H9 (cell line): ENCODE results near the gene OR2F2. TPM values are rescaled to one million over a fixed set of nuclear protein-coding genes. Genes with fewer than 3 reads are reported as not detected.

Experiments
- DNase-seq: peaks from one replicate; pipeline ENCODE4 v3.0.0-alpha.2; 2017
- H2AFZ ChIP-seq: one replicate; pipeline ENCODE4 v1.6.1; 2013; ENCODE audit warnings: mild to moderate bottlenecking, low read length, control low read depth, moderate library complexity
- H2AK5ac ChIP-seq: 2 replicates; pipeline ENCODE4 v1.6.1; 2013; ENCODE audit warnings: low read length, control low read depth, mixed read lengths; ENCODE audit not compliant: insufficient read length
- H2BK120ac ChIP-seq: one replicate; pipeline ENCODE4 v1.6.1; 2013; ENCODE audit warnings: low read depth, mild to moderate bottlenecking, low read length, control low read depth, inconsistent platforms; ENCODE audit not compliant: poor library complexity, severe bottlenecking
- H2BK12ac ChIP-seq: 2 replicates; pipeline ENCODE4 v1.6.1; 2013; ENCODE audit warnings: low read length, control low read depth, mixed read lengths, low read depth; ENCODE audit not compliant: insufficient read length
- H2BK15ac ChIP-seq: 2 replicates; pipeline ENCODE4 v1.6.1; 2013; ENCODE audit warnings: low read depth, low read length, control low read depth
- H2BK20ac ChIP-seq: one replicate; pipeline ENCODE4 v1.6.1; 2013; ENCODE audit warnings: low read depth, mild to moderate bottlenecking, low read length, control low read depth, inconsistent platforms; ENCODE audit not compliant: poor library complexity, severe bottlenecking
- H2BK5ac ChIP-seq: 2 replicates; pipeline ENCODE4 v1.6.1; 2013; ENCODE audit warnings: low read length, control low read depth, mixed read lengths; ENCODE audit not compliant: insufficient read length
- H3K14ac ChIP-seq: 2 replicates; pipeline ENCODE4 v1.6.1; 2013; ENCODE audit warnings: low read length, control low read depth; ENCODE audit not compliant: insufficient read depth
- H3K18ac ChIP-seq: 2 replicates; pipeline ENCODE4 v1.6.1; 2013; ENCODE audit warnings: low read depth, mild to moderate bottlenecking, mixed read lengths, low read length, control low read depth; ENCODE audit not compliant: insufficient read length
- H3K23ac ChIP-seq: 2 replicates; pipeline ENCODE4 v1.6.1; 2013; ENCODE audit warnings: low read length, control low read depth, mixed read lengths, low read depth; ENCODE audit not compliant: insufficient read length
- H3K23me2 ChIP-seq: 2 replicates; pipeline ENCODE4 v1.6.1; 2013; ENCODE audit warnings: low read depth, mild to moderate bottlenecking, mixed read lengths, low read length, control low read depth; ENCODE audit not compliant: insufficient read length, poor library complexity, severe bottlenecking
- H3K27ac ChIP-seq: 2 replicates; pipeline ENCODE4 v1.5.1; 2013; ENCODE audit warnings: low read length, control low read depth, mixed read lengths, low read depth; ENCODE audit not compliant: insufficient read length
- H3K27me3 ChIP-seq: 2 replicates; pipeline ENCODE4 v1.6.1; 2013; ENCODE audit warnings: low read length, control low read depth, inconsistent platforms; ENCODE audit not compliant: insufficient read depth
- H3K4ac ChIP-seq: 2 replicates; pipeline ENCODE4 v1.6.1; 2013; ENCODE audit warnings: low read depth, mild to moderate bottlenecking, control low read depth, inconsistent platforms, low read length, moderate library complexity
- H3K4me1 ChIP-seq: 2 replicates; pipeline ENCODE4 v1.6.1; 2013; ENCODE audit warnings: low read length, control low read depth, inconsistent platforms; ENCODE audit not compliant: insufficient read depth
- H3K4me2 ChIP-seq: 2 replicates; pipeline ENCODE4 v1.6.1; 2013; ENCODE audit warnings: low read length, control low read depth, mixed read lengths; ENCODE audit not compliant: insufficient read length, insufficient read depth
- H3K56ac ChIP-seq: 2 replicates; pipeline ENCODE4 v1.6.1; 2013; ENCODE audit warnings: low read depth, mild to moderate bottlenecking, mixed read lengths, low read length, control low read depth; ENCODE audit not compliant: insufficient read length
- H3K79me1 ChIP-seq: 2 replicates; pipeline ENCODE4 v1.6.1; 2013; ENCODE audit warnings: low read depth, mild to moderate bottlenecking, moderate library complexity, low read length, control low read depth, inconsistent platforms; ENCODE audit not compliant: insufficient read depth, poor library complexity, severe bottlenecking
- H3K79me2 ChIP-seq: 2 replicates; pipeline ENCODE4 v1.6.1; 2013; ENCODE audit warnings: low read length, control low read depth, inconsistent platforms; ENCODE audit not compliant: insufficient read depth
- H3K9ac ChIP-seq: 2 replicates; pipeline ENCODE4 v1.6.1; 2013; ENCODE audit warnings: low read length, control low read depth, mixed read lengths; ENCODE audit not compliant: insufficient read length; ENCODE audit errors: extremely low read depth
- H3K9me3 ChIP-seq: one replicate; pipeline ENCODE4 v1.6.1; 2013; ENCODE audit warnings: low read depth, low read length, inconsistent platforms; ENCODE audit not compliant: control insufficient read depth
- H3T11ph ChIP-seq: one replicate; pipeline ENCODE4 v1.6.1; 2013; ENCODE audit warnings: mild to moderate bottlenecking, low read length, control low read depth, inconsistent platforms
- H4K20me1 ChIP-seq: one replicate; pipeline ENCODE4 v1.6.1; 2013; ENCODE audit not compliant: control insufficient read depth, insufficient read length, insufficient read depth
- H4K5ac ChIP-seq: 2 replicates; pipeline ENCODE4 v1.6.1; 2013; ENCODE audit warnings: low read depth, mild to moderate bottlenecking, mixed read lengths, low read length, control low read depth; ENCODE audit not compliant: insufficient read length
- H4K8ac ChIP-seq: replicated peaks from 2 replicates; pipeline ENCODE4 v1.6.1; 2013; ENCODE audit warnings: low read length, control low read depth, mixed read lengths, low read depth; ENCODE audit not compliant: insufficient read length
- H4K91ac ChIP-seq: 2 replicates; pipeline ENCODE4 v1.6.1; 2013; ENCODE audit warnings: low read depth, mild to moderate bottlenecking, moderate library complexity, mixed read lengths, low read length, control low read depth; ENCODE audit not compliant: insufficient read length
- H3K27ac Mint-ChIP-seq, 3 experiments: 2 replicates in 2 of 3; 3 replicates in 1 of 3; pipeline ENCODE4 v1.8.0; 2020 to 2021; ENCODE audit warnings: mixed read lengths in 3 of 3, mild to moderate bottlenecking in 1 of 3, moderate library complexity in 1 of 3
- H3K27me3 Mint-ChIP-seq: 2 replicates; pipeline ENCODE4 v1.8.0; 2021; ENCODE audit warnings: low read depth, mild to moderate bottlenecking, moderate library complexity, mixed read lengths
- H3K36me3 Mint-ChIP-seq, 3 experiments: 2 replicates in 2 of 3; 3 replicates in 1 of 3; pipeline ENCODE4 v1.8.0; 2020 to 2021; ENCODE audit warnings: low read depth in 3 of 3, mixed read lengths in 3 of 3; ENCODE audit not compliant: insufficient read depth in 1 of 3
- H3K4me1 Mint-ChIP-seq, 2 experiments: 2 replicates each; pipeline ENCODE4 v1.8.0; 2020; ENCODE audit warnings: mixed read lengths in 2 of 2
- H3K4me3 Mint-ChIP-seq, 2 experiments: 2 replicates in 1 of 2; 3 replicates in 1 of 2; pipeline ENCODE4 v1.8.0; 2020 to 2021; ENCODE audit warnings: mild to moderate bottlenecking in 2 of 2, mixed read lengths in 2 of 2, moderate library complexity in 1 of 2
- H3K9me3 Mint-ChIP-seq, 2 experiments: 2 replicates in 1 of 2; 3 replicates in 1 of 2; pipeline ENCODE4 v1.8.0; 2020; ENCODE audit warnings: mild to moderate bottlenecking in 2 of 2, mixed read lengths in 2 of 2, moderate library complexity in 1 of 2
- CTCF ChIP-seq: fragments of 200-600 bp; sonication (generic); conservative IDR thresholded peaks from 3 replicates; pipeline ENCODE4 v1.8.0; 2021; ENCODE audit warnings: antibody characterized with exemption, mild to moderate bottlenecking
- WGBS: extraction: QIAGEN DNeasy Blood & Tissue Kit; methylation state at CpG from one replicate; pipeline ENCODE4 v1.1.7; 2013; ENCODE audit warnings: missing lambda C conversion rate, low lambda C conversion rate, mixed read lengths; ENCODE audit not compliant: insufficient read length; ENCODE audit errors: extremely low coverage; 5-methylcytosine and 5-hydroxymethylcytosine counted together
- total RNA-seq: library from RNA; stranded (reverse); gene quantifications from 2 replicates; pipeline ENCODE4 v1.2.1, GENCODE V29; 2021

OR2F2 gene
- total RNA-seq, 1 experiment from 2014 or later: not detected

GRCh38 chr7:143979359-143979758, 44.3 kb downstream of the OR2F2 start:
- H3K56ac ChIP-seq: no peak overlapping the region
- H2BK15ac ChIP-seq: no peak overlapping the region
- no peak overlapping the region for H3K4ac ChIP-seq
- H2BK20ac ChIP-seq: no peak overlapping the region
- no peak overlapping the region for H2BK12ac ChIP-seq
- H4K5ac ChIP-seq: no peak overlapping the region
- H4K20me1 ChIP-seq: no peaks in the 10 kb centered on the region
- H4K91ac ChIP-seq: no peak overlapping the region
- no peak overlapping the region for H3K27ac ChIP-seq
- H3K14ac ChIP-seq: no peak overlapping the region
- no peaks in the 10 kb centered on the region for H3K4me1 ChIP-seq
- WGBS: no CpG with 5 or more reads among the region's 1 CpG
- H3K27me3 ChIP-seq: no peaks in the 10 kb centered on the region
- no peak for TF ChIP-seq CTCF
- H3K79me1 ChIP-seq: no peaks in the 10 kb centered on the region
- Mint-ChIP-seq H3K9me3 (no peaks in the 10 kb centered on the region), H3K4me1 (no peaks in the 10 kb centered on the region), H3K27ac (no peak overlapping the region), H3K4me3 (no peak overlapping the region), H3K36me3 (no peaks in the 10 kb centered on the region), H3K27me3 (no peaks in the 10 kb centered on the region)
- no peak overlapping the region for H3K4me2 ChIP-seq
- H2BK120ac ChIP-seq: no peak overlapping the region
- H2BK5ac ChIP-seq: no peak overlapping the region
- H4K8ac ChIP-seq: no peak overlapping the region
- DNase-seq: no peak
- no peaks in the 10 kb centered on the region for H3K9me3 ChIP-seq
- H3K23me2 ChIP-seq: no peaks in the 10 kb centered on the region
- no peak overlapping the region for H3K23ac ChIP-seq
- H2AK5ac ChIP-seq: no peak overlapping the region
- no peak overlapping the region for H3T11ph ChIP-seq
- H3K79me2 ChIP-seq: no peaks in the 10 kb centered on the region
- no peak overlapping the region for H2AFZ ChIP-seq
- no peak overlapping the region for H3K18ac ChIP-seq
- H3K9ac ChIP-seq: no peak overlapping the region
